Measurements from ENCODE around the gene TRPC3. TPM values are rescaled to one million over a fixed set of nuclear protein-coding genes. Genes with fewer than 3 reads are reported as not detected.

Gene TRPC3
- total and polyA plus RNA-seq, 8 donors = 0.76 to 8.1 (median 6.0) TPM

DNA sequence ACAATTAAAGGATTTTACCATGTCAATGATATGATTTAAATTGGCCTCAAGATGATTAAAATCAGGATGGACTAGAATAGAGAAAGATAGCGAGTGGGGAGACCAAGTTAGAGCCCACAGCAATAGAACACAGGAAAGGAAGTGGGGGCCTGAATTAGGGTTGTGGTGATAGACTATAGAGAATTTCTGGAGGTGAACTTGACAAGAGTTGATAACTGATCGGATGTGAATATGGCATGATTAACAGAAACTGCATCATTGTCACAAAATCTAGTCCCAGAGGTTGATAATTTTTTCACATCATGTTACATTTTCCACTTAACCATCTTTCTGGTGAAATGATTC, 26.3 kb upstream of the TRPC3 start:
- no peak for DNase-seq
- Histone ChIP-seq H3K27me3 (no peaks in the 10 kb centered on the region), H3K27ac (no peak overlapping the region), H3K4me1 (no peaks in the 10 kb centered on the region), H3K4me3 (no peak overlapping the region), H3K9me3 (no peaks in the 10 kb centered on the region), H3K36me3 (no peaks in the 10 kb centered on the region)
- intact Hi-C loops (cut with DNase I) = no loop called here
- no peak for ATAC-seq
- no peak for TF ChIP-seq CTCF (IDR thresholded peaks at IDR 0.05)

GRCh38 chr4:121977251-121978171, 25.7 kb upstream of the TRPC3 start:
- no peak for ATAC-seq

DNA sequence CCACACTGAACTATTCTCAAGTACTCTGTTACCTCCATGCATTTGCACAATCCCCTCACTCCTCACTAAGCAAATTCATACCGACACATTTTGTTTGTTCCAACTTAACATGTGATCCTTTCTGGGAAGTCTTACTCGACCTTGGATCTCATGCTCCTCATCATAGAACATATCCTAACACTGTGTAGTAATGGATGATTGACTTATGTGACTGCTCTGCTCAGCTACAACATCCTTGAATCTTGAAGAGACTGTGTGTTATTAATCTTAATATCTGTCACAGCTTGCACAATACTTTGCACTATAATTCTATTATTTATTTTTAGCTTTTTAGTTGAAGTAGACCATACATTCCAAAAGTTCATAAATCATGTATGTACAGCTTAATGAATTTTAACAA, 23.9 kb upstream of the TRPC3 start:
- Histone ChIP-seq H3K36me3 (no peaks in the 10 kb centered on the region), H3K9me3 (no peaks in the 10 kb centered on the region), H3K4me3 (no peak overlapping the region), H3K4me1 (no peaks in the 10 kb centered on the region), H3K27ac (no peak overlapping the region), H3K27me3 (no peaks in the 10 kb centered on the region)
- TF ChIP-seq CTCF (IDR thresholded peaks at IDR 0.05) = no peak
- intact Hi-C loops (cut with DNase I) = no loop called here
- DNase-seq = no peak
- no peak for ATAC-seq

More at GRCh38 chr4:121977251-121978171, 25.7 kb upstream of the TRPC3 start:
- TF ChIP-seq CTCF (IDR thresholded peaks at IDR 0.05) = no peak
- no peaks in the 10 kb centered on the region for H3K36me3 ChIP-seq
- no peaks in the 10 kb centered on the region for H3K4me1 ChIP-seq
- no peak for DNase-seq
- H3K9me3 ChIP-seq = no peaks in the 10 kb centered on the region
- H3K4me3 ChIP-seq = no peak overlapping the region
- intact Hi-C loops (cut with DNase I) = no loop called here
- H3K27me3 ChIP-seq = no peaks in the 10 kb centered on the region
- no peak overlapping the region for H3K27ac ChIP-seq

DNA sequence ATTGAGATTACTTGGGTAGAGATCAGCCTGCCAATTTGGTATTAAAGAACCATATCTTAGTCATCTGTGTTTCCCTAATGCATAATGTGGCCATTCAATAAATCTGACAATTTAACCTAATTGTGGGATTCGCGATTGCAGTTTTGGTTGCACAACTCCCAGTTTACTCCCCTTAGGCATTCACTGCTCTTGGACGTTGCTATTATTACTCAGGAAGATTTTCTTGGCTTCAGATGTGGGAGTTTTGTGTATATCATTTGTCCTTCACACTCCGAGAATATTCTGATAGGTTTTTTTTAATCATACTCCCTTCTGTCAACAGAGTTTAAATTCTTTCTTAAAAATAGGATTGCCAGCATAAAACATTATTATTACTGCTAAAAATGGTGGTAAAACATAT, 22.0 kb upstream of the TRPC3 start:
- Histone ChIP-seq H3K27me3 (peaks cover 0 to 11% of the 10 kb centered on the region in 2 donors), H3K36me3 (no peaks in the 10 kb centered on the region), H3K4me3 (no peak overlapping the region), H3K9me3 (no peaks in the 10 kb centered on the region), H3K27ac (no peak overlapping the region), H3K4me1 (no peaks in the 10 kb centered on the region)
- DNase-seq (peak in 2 of 4 donors; percentile 23 to 36), ATAC-seq (no peak)
- intact Hi-C loops (cut with DNase I) = no loop called here
- no peak for TF ChIP-seq CTCF (IDR thresholded peaks at IDR 0.05)

DNA sequence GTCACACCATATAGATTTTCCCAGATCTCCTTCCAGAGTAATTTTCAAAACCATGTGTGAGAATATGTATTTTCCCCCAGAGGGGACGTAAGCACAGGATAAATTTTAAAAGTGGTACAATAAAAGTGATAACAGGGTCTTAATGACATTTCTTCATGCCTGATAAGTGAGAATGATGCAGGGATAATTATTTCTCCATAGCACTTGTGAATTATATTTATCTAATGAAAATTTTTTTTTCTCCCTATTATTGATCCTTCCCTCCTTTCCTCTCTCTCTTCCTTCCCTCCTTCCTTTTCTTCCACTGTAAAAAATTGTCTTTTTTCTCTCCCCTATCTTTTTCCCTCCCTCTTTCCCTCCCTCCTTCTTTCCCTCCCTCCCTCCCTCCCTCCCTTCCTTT, 17.0 kb upstream of the TRPC3 start:
- no peak for TF ChIP-seq CTCF (IDR thresholded peaks at IDR 0.05)
- Histone ChIP-seq H3K36me3 (no peaks in the 10 kb centered on the region), H3K9me3 (no peaks in the 10 kb centered on the region), H3K4me3 (no peak overlapping the region), H3K27ac (no peak overlapping the region), H3K27me3 (peaks cover 4 to 21% of the 10 kb centered on the region in 2 donors), H3K4me1 (no peaks in the 10 kb centered on the region)
- DNase-seq (no peak), ATAC-seq (no peak)
- intact Hi-C loops (cut with DNase I) = no loop called here

Measured in left lung (tissue), 10 donors.